Colonic mucosa (tissue), 4 donors: ENCODE results near the gene CCDC71. TPM values are rescaled to one million over a fixed set of nuclear protein-coding genes. Genes with fewer than 3 reads are reported as not detected.

Source experiments
- DNase-seq: peaks from one replicate; pipeline ENCODE4 v3.0.0-alpha.2; 2020
- H3K27ac ChIP-seq: fragments of 200-600 bp; one replicate; pipeline ENCODE4 v1.8.0; 2021
- H3K27me3 ChIP-seq: fragments of 200-600 bp; one replicate; pipeline ENCODE4 v1.8.0; 2021
- H3K36me3 ChIP-seq: fragments of 200-600 bp; one replicate; pipeline ENCODE4 v1.8.0; 2021
- H3K4me1 ChIP-seq: fragments of 200-600 bp; one replicate; pipeline ENCODE4 v1.8.0; 2021; ENCODE audit warnings: mild to moderate bottlenecking
- H3K4me3 ChIP-seq: fragments of 200-600 bp; one replicate; pipeline ENCODE4 v1.8.0; 2021
- H3K9ac ChIP-seq, 2 donors: one replicate each; pipeline ENCODE4 v1.7.0; 2013; ENCODE audit warnings: control low read depth in 2 of 2, low read depth in 2 of 2, low read length in 2 of 2
- H3K9me3 ChIP-seq: fragments of 200-600 bp; one replicate; pipeline ENCODE4 v1.8.0; 2021
- CTCF ChIP-seq: fragments of 200-600 bp; IDR thresholded peaks from one replicate; pipeline ENCODE4 v1.8.0; 2022; ENCODE audit warnings: antibody characterized with exemption, mild to moderate bottlenecking
- intact Hi-C: fragments of 100-400 bp; cut with DNase I; formaldehyde crosslinking; loops from one replicate; pipeline ENCODE4 v1.14.1; 2022
- total RNA-seq, 2 donors: library from RNA; stranded (reverse); fragmentation: NEBNext Ultra II Directional in 1 of 2; extraction: Animal tissue kit (Norgen Biotek cat#: 25700) in 1 of 2; gene quantifications; one replicate each; pipeline ENCODE4 v1.2.1, GENCODE V29; 2021
- donor health status: healthy.
- donor health status: DM: no; HTN: no; CAD: no.
- donor health status: DM: no; HTN: no; CAD: no.

Gene CCDC71
- total RNA-seq, 2 donors from 2014 or later = 17.8 to 22.6 TPM

- Histone ChIP-seq H3K9ac (no peak overlapping the region), H3K27ac (no peak overlapping the region)
Measured at GRCh38 chr3:49181351-49181750, 15.2 kb upstream of the CCDC71 start.

DNA sequence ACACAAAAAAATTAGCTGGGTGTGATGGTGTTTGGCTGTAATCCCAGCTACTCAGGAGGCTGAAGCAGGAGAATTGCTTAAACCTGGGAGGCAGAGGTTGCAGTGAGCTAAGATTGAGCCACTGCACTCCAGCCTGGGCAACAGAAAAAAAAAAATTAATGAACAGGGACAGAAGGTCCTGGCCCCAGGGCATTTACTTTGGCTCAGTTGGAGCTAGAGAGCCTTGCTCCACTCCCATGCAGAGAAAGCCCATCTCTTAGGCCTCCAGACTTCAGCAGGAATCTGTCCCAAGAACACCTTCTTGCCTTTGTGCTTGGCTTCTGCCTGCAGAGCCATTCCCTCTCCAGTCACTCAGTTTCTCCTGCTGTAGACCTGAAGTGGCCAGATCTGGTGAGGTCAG, 14.0 kb upstream of the CCDC71 start:
- Histone ChIP-seq H3K4me1 (no peaks in the 10 kb centered on the region), H3K27me3 (no peaks in the 10 kb centered on the region), H3K36me3 (no peaks in the 10 kb centered on the region), H3K9me3 (no peaks in the 10 kb centered on the region), H3K27ac (no peak overlapping the region), H3K9ac (no peak overlapping the region), H3K4me3 (no peak overlapping the region)
- DNase-seq = no peak
- no peak for TF ChIP-seq CTCF
- intact Hi-C loops = no loop called here

More at GRCh38 chr3:49181351-49181750, 15.2 kb upstream of the CCDC71 start:
- H3K36me3 ChIP-seq = no peaks in the 10 kb centered on the region
- no peaks in the 10 kb centered on the region for H3K9me3 ChIP-seq
- no peaks in the 10 kb centered on the region for H3K4me1 ChIP-seq
- intact Hi-C loops = no loop called here
- no peak for TF ChIP-seq CTCF
- H3K4me3 ChIP-seq = no peak overlapping the region
- no peaks in the 10 kb centered on the region for H3K27me3 ChIP-seq
- no peak for DNase-seq

GRCh38 chr3:49177073-49177472, 10.9 kb upstream of the CCDC71 start:
- H3K27me3 ChIP-seq = no peaks in the 10 kb centered on the region
- H3K9ac ChIP-seq = no peak overlapping the region
- TF ChIP-seq CTCF = no peak
- H3K27ac ChIP-seq = no peak overlapping the region
- no peaks in the 10 kb centered on the region for H3K36me3 ChIP-seq
- intact Hi-C loops = loop anchor here (5.0 kb wide), 1 partner anchor 280 kb away; no protein-coding TSS in a partner anchor
- H3K4me3 ChIP-seq = no peak overlapping the region
- H3K4me1 ChIP-seq = no peaks in the 10 kb centered on the region
- H3K9me3 ChIP-seq = no peaks in the 10 kb centered on the region
- DNase-seq = no peak

GRCh38 chr3:49175530-49175929, 9.4 kb upstream of the CCDC71 start:
- no peak for TF ChIP-seq CTCF
- Histone ChIP-seq H3K36me3 (no peaks in the 10 kb centered on the region), H3K9me3 (no peaks in the 10 kb centered on the region), H3K4me1 (no peaks in the 10 kb centered on the region), H3K9ac (no peak overlapping the region), H3K4me3 (no peak overlapping the region), H3K27me3 (no peaks in the 10 kb centered on the region), H3K27ac (no peak overlapping the region)
- intact Hi-C loops = loop anchor here (5.0 kb wide), 1 partner anchor 282 kb away; no protein-coding TSS in a partner anchor
- no peak for DNase-seq

GRCh38 chr3:49174397-49174985, 8.4 kb upstream of the CCDC71 start:
- no peak overlapping the region for H3K4me3 ChIP-seq
- H3K27me3 ChIP-seq = no peaks in the 10 kb centered on the region
- no peak overlapping the region for H3K27ac ChIP-seq
- no peaks in the 10 kb centered on the region for H3K9me3 ChIP-seq
- intact Hi-C loops = loop anchor here (5.0 kb wide), 1 partner anchor 103 kb away; the partner anchor contains the start of gene C3orf62
- no peaks in the 10 kb centered on the region for H3K36me3 ChIP-seq
- H3K9ac ChIP-seq = no peak overlapping the region
- TF ChIP-seq CTCF = no peak
- no peaks in the 10 kb centered on the region for H3K4me1 ChIP-seq
- DNase-seq = no peak
